Common myeloid progenitor, CD34-positive (primary cell): ENCODE measurements around the gene AFF4.
"Not testable (repeated sequence)": the region's sequence is repeated elsewhere in the genome, so short reads cannot be mapped to it uniquely, and the experiment has no call there.

Source experiments
- CTCF ChIA-PET: fragments of 350-600 bp; sonication (Branson Sonifier 250); formaldehyde crosslinking; loops from one replicate; lab custom pipeline; 2021; ENCODE audit warnings: antibody characterized with exemption; lab: Charles Lee
- POLR2A ChIA-PET: fragments of 350-600 bp; sonication (Branson Sonifier 250); formaldehyde crosslinking; loops from one replicate; lab custom pipeline; 2021; ENCODE audit warnings: antibody characterized with exemption; lab: Charles Lee
- DNase-seq, 3 donors: peaks; one replicate each; pipeline versions ENCODE4 v3.0.0 to v3.0.0-alpha.2; 2013
- H3K27ac ChIP-seq, 2 experiments: 1 replicate in 1 of 2; 2 replicates in 1 of 2; pipeline ENCODE4 v1.7.0; 2013; ENCODE audit warnings: inconsistent platforms in 2 of 2, low read length in 2 of 2, mild to moderate bottlenecking in 2 of 2, low read depth in 1 of 2, moderate library complexity in 1 of 2; ENCODE audit not compliant: severe bottlenecking in 2 of 2, insufficient read depth in 1 of 2, poor library complexity in 1 of 2
- H3K27me3 ChIP-seq, 5 experiments: replicated peaks in 2 of 5; 1 replicate in 3 of 5; 2 replicates in 2 of 5; pipeline versions ENCODE4 v1.6.1 to v1.7.0; 2013; ENCODE audit warnings: low read length in 4 of 5, mild to moderate bottlenecking in 2 of 5, moderate library complexity in 2 of 5, inconsistent platforms in 1 of 5; ENCODE audit not compliant: insufficient read depth in 5 of 5, control insufficient read depth in 4 of 5
- H3K36me3 ChIP-seq, 4 experiments: 1 replicate in 2 of 4; 2 replicates in 2 of 4; pipeline versions ENCODE4 v1.6.1 to v1.7.0; 2013; ENCODE audit warnings: low read length in 3 of 4, control low read depth in 1 of 4, mild to moderate bottlenecking in 1 of 4; ENCODE audit not compliant: control insufficient read depth in 4 of 4, insufficient read depth in 4 of 4
- H3K4me1 ChIP-seq, 4 experiments: 1 replicate in 3 of 4; 2 replicates in 1 of 4; pipeline versions ENCODE4 v1.6.1 to v1.7.1; 2013; ENCODE audit warnings: low read length in 3 of 4, mild to moderate bottlenecking in 3 of 4, control low read depth in 1 of 4, inconsistent platforms in 1 of 4, moderate library complexity in 1 of 4; ENCODE audit not compliant: control insufficient read depth in 4 of 4, insufficient read depth in 4 of 4; ENCODE audit errors: control extremely low read depth in 1 of 4
- H3K4me3 ChIP-seq, 7 experiments: 1 replicate in 4 of 7; 2 replicates in 3 of 7; pipeline versions ENCODE4 v1.5.1 to v1.7.0; 2013; ENCODE audit warnings: mild to moderate bottlenecking in 7 of 7, low read length in 6 of 7, moderate library complexity in 6 of 7, inconsistent platforms in 2 of 7, low read depth in 2 of 7, control low read depth in 1 of 7; ENCODE audit not compliant: insufficient read depth in 4 of 7, control insufficient read depth in 1 of 7; ENCODE audit errors: extremely low read depth in 1 of 7
- H3K9me3 ChIP-seq, 5 experiments: 1 replicate in 4 of 5; 2 replicates in 1 of 5; pipeline versions ENCODE4 v1.6.1 to v1.7.1; 2013; ENCODE audit warnings: low read length in 4 of 5, mild to moderate bottlenecking in 2 of 5, inconsistent platforms in 1 of 5, low read depth in 1 of 5, moderate library complexity in 1 of 5; ENCODE audit not compliant: control insufficient read depth in 4 of 5, insufficient read depth in 2 of 5; ENCODE audit errors: control extremely low read depth in 1 of 5
- WGBS: methylation state at CpG from one replicate; pipeline ENCODE4 v1.1.5; 2013; ENCODE audit not compliant: insufficient coverage; 5-methylcytosine and 5-hydroxymethylcytosine counted together

AFF4 gene

DNA sequence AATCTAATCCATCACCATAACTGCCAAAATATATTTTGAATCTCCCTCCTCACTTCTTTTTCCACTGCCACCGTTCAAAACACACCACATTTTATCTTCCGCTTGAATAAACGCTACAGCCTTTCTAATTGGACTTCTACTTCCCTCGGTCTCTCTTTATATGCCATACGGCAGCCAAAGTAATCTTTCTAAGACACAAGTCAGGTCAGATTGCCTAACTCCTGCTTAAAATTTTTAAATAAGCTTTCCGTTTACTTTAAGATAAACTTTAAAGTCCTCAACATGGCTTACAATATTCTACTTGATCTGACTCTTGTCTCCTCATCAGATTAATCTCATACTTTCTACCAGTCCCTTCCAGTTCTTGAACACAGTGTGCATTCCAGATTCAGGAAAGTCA, 9.7 kb downstream of the AFF4 start:
- CTCF ChIA-PET = interaction anchor here (1.6 kb wide), 1 partner anchor 10 kb away, joined by 3 read pairs; no protein-coding TSS in a partner anchor
- no peak overlapping the region for H3K27ac ChIP-seq
- no peaks in the 10 kb centered on the region for H3K4me1 ChIP-seq
- WGBS = 88% methylated on average over 6 of the region's 6 CpGs
- H3K4me3 ChIP-seq = no peak overlapping the region
- no peak for DNase-seq
- no peaks in the 10 kb centered on the region for H3K27me3 ChIP-seq
- peaks cover 2 to 13% (median 10%) of the 10 kb centered on the region in 4 experiments for H3K36me3 ChIP-seq
- POLR2A ChIA-PET = no interaction called here
- peaks cover 0 to 3% (median 0%) of the 10 kb centered on the region in 5 experiments for H3K9me3 ChIP-seq

- DNase-seq = no peak
- peaks cover 2 to 13% (median 10%) of the 10 kb centered on the region in 4 experiments for H3K36me3 ChIP-seq
- POLR2A ChIA-PET = no interaction called here
- no peak overlapping the region for H3K4me3 ChIP-seq
- H3K27me3 ChIP-seq = no peaks in the 10 kb centered on the region
- CTCF ChIA-PET = interaction anchor here (3.0 kb wide), 1 partner anchor 9 kb away, joined by 7 read pairs; no protein-coding TSS in a partner anchor
- H3K27ac ChIP-seq = no peak overlapping the region
- H3K4me1 ChIP-seq = no peaks in the 10 kb centered on the region
- peaks cover 0 to 3% (median 0%) of the 10 kb centered on the region in 5 experiments for H3K9me3 ChIP-seq
- 100% methylated on average over 1 of the region's 2 CpGs for WGBS
Measured at GRCh38 chr5:132952829-132953228, 10.6 kb downstream of the AFF4 start.

- no peaks in the 10 kb centered on the region for H3K4me1 ChIP-seq
- H3K27ac ChIP-seq = no peak overlapping the region
- ChIA-PET POLR2A (interaction anchor here (1.1 kb wide), 1 partner anchor 10 kb away, joined by 3 read pairs; no protein-coding TSS in a partner anchor), CTCF (interaction anchor here (3.0 kb wide), 1 partner anchor 10 kb away, joined by 7 read pairs; no protein-coding TSS in a partner anchor)
- no peaks in the 10 kb centered on the region for H3K27me3 ChIP-seq
- peaks cover 2 to 13% (median 10%) of the 10 kb centered on the region in 4 experiments for H3K36me3 ChIP-seq
- peak in 2 of 3 donors; percentile 9 to 23 for DNase-seq
- H3K9me3 ChIP-seq = peaks cover 0 to 3% (median 0%) of the 10 kb centered on the region in 5 experiments
- WGBS = 100% methylated on average over 2 of the region's 2 CpGs
- H3K4me3 ChIP-seq = no peak overlapping the region
Measured at GRCh38 chr5:132951897-132952296, 11.5 kb downstream of the AFF4 start.

- Histone ChIP-seq H3K27ac (no peak overlapping the region), H3K4me1 (no peaks in the 10 kb centered on the region), H3K36me3 (peaks cover 0 to 4% (median 3%) of the 10 kb centered on the region in 4 experiments), H3K27me3 (no peaks in the 10 kb centered on the region), H3K9me3 (no peaks in the 10 kb centered on the region), H3K4me3 (no peak overlapping the region)
- DNase-seq = no peak
- ChIA-PET POLR2A (no interaction called here), CTCF (no interaction called here)
- WGBS = 97% methylated on average over 2 of the region's 2 CpGs
Measured at GRCh38 chr5:132949136-132949535, 14.3 kb downstream of the AFF4 start.

DNA sequence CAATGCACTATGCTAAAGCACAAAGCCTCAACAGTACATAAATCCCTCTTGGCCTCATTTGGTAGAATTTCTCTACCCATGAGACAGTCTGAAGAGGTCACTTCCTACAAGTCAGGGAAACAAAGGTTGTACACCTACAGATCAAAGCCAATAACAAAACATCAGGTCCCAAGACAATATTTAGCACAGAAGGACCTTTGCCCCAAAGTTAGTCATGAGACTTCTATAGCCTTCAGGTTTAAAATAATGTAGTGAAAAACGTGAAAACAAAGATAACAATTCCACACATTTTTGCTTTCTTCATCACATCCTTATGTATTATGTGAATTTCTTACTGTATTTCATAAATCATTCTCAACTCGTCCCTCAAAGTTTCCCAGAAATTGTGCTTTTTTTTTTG, 15.8 kb downstream of the AFF4 start:
- Histone ChIP-seq H3K27me3 (no peaks in the 10 kb centered on the region), H3K27ac (no peak overlapping the region), H3K4me3 (no peak overlapping the region), H3K9me3 (no peaks in the 10 kb centered on the region), H3K4me1 (no peaks in the 10 kb centered on the region), H3K36me3 (peaks cover 2 to 9% (median 4%) of the 10 kb centered on the region in 4 experiments)
- ChIA-PET POLR2A (no interaction called here), CTCF (interaction anchor here (0.6 kb wide), 1 partner anchor 12 kb away, joined by 3 read pairs; no protein-coding TSS in a partner anchor)
- no peak for DNase-seq
- no CpG with 5 or more reads among the region's 2 CpGs for WGBS

DNA sequence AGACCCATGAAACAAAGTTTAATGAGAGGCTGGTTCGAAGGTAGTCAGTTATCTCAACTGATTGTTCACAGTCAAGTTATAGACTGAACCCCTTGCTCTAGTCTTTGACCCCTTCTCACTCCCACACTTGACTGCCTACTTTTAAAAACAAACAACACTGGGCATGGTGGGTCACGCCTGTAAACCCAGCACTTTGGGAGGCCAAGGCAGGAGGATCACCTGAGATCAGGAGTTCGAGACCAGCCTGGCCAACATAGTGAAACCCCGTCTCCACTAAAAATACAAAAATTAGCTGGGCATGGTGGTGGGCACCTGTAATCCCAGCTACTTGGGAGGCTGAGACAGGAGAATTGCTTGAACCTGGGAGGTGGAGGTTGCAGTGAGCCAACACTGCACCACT, 18.1 kb downstream of the AFF4 start:
- H3K27ac ChIP-seq, POLR2A ChIA-PET, H3K4me3 ChIP-seq, H3K27me3 ChIP-seq, H3K9me3 ChIP-seq, H3K36me3 ChIP-seq, DNase-seq, H3K4me1 ChIP-seq: not testable (repeated sequence)
- CTCF ChIA-PET = interaction anchor here (0.8 to 1.1 kb wide), 2 partner anchors 11 to 18 kb away, joined by 3 read pairs; partner anchors contain the start of gene AFF4
- 100% methylated on average over 3 of the region's 4 CpGs for WGBS

DNA sequence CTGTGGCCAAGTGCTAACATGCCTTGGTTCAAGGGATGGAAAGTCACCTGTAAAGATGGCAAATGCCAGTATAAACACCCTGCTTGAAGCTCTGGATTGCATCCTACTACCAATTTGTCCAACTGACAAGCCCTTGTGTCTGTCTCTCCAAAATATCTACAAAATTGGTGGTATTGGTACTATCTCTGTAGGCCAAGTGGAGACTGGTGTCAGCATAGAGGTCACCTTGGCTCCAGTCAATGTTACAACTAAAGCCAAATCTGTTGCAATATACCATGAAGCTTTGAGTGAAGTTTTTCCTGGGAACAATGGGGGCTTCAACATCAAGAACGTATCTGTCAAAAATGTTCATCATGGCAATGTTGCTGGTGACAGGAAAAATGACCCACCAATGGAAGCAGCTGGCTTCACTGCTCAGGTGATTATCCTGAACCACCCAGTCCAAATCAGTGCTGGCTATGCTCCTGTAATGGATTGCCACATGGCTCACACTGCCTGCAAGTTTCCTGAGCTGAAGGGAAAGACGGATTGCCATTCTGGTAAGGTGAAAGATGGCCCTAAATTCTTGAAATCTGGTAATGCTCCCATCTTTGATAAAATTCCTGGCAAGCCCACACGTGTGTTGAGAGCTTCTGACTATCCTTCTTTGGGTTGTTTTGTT, 19.9 kb downstream of the AFF4 start:
- 88% methylated on average over 2 of the region's 3 CpGs for WGBS
- no peaks in the 10 kb centered on the region for H3K27me3 ChIP-seq
- no peak for DNase-seq
- H3K36me3 ChIP-seq = peaks cover 3 to 9% (median 4%) of the 10 kb centered on the region in 4 experiments
- POLR2A ChIA-PET = no interaction called here
- no peak overlapping the region for H3K4me3 ChIP-seq
- H3K4me1 ChIP-seq = no peaks in the 10 kb centered on the region
- CTCF ChIA-PET = interaction anchor here (1.0 to 1.4 kb wide), 5 partner anchors 11 to 112 kb away, joined by 3 read pairs; no protein-coding TSS in a partner anchor
- H3K27ac ChIP-seq = no peak overlapping the region
- H3K9me3 ChIP-seq = no peaks in the 10 kb centered on the region
